ENCODE data around the gene CCZ1B. TPM values are rescaled to one million over a fixed set of nuclear protein-coding genes. Genes with fewer than 3 reads are reported as not detected.
"Not testable (repeated sequence)": the region's sequence is repeated elsewhere in the genome, so short reads cannot be mapped to it uniquely, and the experiment has no call there.

Gene CCZ1B
- total RNA-seq (2014; rRNA removed): 19.7 and 21.1 TPM in 2 replicates
- 48.1 TPM for polyA plus RNA-seq (2012)

DNA sequence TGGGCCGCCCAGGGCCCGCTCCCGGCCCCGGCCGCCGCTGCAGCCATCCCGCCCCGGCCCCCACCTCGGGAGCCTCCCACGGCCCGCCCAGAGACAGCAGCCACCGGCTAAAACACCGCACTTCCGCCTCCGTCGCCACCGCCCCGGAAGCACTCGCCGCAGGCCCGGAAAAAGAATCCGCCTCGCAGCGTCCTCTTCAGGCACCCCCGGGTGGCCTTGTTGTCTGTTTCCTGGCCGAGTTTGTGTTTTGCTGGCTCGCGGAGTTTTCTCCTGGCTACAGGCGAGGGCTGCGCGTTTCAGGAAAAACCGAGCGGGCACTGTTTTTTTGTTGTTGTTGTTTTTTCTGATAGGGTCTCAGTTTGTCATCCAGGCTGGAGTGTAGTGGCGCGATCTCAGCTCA is at the start of gene CCZ1B:
TSS of gene CCZ1B (minus strand) at position 125 of the 400 bp plus-strand sequence. CDS start at position 47, 78 bp downstream.
- DNase-seq (ENCODE audit: low read depth): peak; percentile 73

GRCh38 chr7:6875022-6875421 is 48.9 kb upstream of the CCZ1B start:
- not testable (repeated sequence) for DNase-seq (ENCODE audit: low read depth)

- not testable (repeated sequence) for DNase-seq (ENCODE audit: low read depth)
Observed at GRCh38 chr7:6872246-6872945, 46.3 kb upstream of the CCZ1B start.

- not testable (repeated sequence) for DNase-seq (ENCODE audit: low read depth)
Observed at GRCh38 chr7:6871421-6872144, 45.5 kb upstream of the CCZ1B start.

DNA sequence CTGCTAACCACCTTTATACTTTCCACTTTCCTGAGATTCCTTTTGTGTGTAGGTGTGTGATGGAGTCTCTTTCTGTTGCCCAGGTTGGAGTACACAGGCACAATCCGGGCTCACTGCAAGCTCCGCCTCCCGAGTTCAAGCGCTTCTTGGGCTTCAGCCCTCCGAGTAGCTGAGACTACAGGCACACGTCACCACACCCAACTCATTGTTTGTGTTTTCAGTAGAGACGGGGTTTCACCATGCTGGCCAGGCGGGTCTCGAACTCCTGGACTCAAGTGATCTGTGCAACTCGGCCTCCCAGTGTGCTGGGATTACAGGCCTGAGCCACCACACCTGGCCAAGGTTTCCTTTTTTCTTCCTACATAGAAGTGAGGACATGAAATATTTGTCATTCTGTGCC is 38.7 kb upstream of the CCZ1B start:
- not testable (repeated sequence) for DNase-seq (ENCODE audit: low read depth)

DNA sequence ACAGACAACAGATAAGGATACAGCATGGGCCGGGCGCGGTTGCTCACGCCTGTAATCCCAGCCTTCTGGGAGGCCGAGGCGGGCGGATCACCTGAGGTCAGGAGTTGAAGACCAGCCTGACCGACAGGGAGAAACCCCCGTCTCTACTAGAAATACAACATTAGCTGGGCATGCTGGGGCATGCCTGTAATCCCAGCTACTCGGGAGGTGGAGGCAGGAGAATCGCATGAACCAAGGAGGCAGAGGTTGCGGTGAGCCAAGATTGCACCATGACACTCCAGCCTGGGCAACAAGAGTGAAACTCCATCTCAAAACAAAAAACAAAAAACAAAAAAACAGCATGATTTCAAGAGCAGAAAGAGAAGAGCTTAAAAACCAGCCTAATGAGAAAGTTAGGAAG is 38.1 kb upstream of the CCZ1B start:
- not testable (repeated sequence) for DNase-seq (ENCODE audit: low read depth)

DNA sequence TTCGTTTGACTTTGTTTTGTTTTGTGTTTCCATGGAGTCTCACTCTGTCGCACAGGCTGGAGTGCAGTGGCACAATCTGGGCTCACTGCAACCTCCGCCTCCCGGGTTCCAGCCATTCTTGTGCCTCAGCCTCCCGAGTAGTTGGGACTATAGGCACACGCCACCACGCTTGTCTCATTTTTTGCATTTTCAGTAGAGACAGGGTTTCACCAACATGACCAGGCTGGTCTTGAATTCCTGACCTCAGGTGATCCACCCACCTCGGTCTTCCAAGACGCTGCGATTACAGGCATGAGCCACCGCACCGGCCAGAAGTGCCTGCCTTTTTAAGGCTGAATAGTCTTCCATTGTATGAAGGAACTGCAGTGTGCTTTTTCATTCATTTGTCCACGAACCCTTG is 36.8 kb upstream of the CCZ1B start:
- DNase-seq (ENCODE audit: low read depth): not testable (repeated sequence)

DNA sequence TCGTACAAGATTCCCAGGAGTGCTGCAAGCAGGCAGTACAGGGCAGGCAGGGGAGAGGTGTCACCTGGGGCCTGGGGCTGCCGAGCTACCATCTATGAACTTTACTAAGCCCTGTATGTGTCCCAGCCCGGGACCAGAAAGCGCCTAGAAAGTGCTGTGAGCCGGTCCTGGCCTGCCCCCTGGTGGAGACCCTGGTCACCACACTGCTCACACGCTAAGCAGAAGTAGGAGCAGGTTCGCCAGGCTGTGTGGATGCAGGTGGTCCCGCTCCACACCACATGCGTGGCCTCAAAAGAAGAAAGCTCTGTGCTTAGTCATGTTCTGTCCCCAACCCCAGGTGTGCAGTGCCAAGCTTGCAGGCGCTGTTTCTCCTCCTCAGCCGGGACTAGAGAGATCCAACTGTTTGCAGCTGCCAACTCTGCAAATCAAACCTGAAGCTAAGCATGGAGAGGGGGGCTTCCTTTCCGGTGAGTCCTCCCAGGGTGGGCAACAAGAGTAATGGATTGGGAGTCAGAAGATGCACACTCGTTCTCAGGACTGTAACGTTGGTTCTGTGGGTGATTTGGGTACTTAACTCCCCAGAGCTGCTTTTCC is 31.7 kb upstream of the CCZ1B start:
- DNase-seq (ENCODE audit: low read depth): peak; percentile 37

DNA sequence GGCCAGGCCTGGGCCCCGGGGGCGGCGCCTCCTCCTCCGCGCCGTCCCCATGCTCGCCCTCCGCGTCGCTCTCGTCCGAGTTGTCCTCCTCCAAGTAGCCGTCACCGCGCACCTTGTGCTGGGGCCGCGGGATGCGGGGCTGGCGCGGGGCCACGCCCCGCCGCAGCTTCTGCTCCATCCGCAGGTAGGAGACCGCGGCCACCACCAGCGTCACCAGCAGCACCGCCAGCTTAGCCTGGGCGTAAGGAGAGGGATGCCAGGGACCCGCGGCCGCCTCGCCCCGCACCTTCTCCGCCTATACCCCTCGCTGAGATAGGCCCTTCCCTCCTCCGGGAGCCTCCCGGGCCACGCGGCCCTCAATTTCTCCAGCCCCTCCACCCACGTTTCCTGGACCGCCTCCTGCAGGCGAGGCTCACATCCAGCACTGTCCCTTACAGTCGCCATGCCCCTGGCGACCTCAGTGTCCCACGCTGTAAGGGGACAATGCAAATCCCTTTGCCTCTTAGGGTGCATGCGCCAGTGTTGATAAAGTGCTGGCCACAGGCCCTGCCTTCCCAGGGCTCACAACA is 29.6 kb upstream of the CCZ1B start:
- DNase-seq (ENCODE audit: low read depth): not testable (repeated sequence)

- not testable (repeated sequence) for DNase-seq (ENCODE audit: low read depth)
Observed at GRCh38 chr7:6854747-6855562, 28.9 kb upstream of the CCZ1B start.

DNA sequence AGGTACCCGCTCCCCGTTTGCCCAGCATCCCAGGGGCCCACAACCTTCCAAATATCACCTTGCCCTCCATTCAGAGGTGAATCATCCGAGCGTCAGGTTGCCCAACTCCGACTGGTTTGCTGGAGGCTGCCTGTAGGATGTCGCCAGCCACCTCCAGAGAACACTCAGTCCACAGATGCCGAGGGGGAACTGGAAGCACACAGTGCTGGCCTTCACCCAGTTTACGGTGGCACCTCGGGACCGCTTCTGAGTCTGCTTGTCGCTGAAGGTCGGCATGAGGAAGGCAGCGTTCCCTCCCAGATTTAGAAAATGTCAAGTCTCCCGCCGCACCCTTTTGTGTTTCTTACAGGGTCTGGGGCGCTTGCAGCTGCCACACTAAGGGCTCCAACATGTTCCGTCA is 27.6 kb upstream of the CCZ1B start:
- DNase-seq (ENCODE audit: low read depth): not testable (repeated sequence)

DNA sequence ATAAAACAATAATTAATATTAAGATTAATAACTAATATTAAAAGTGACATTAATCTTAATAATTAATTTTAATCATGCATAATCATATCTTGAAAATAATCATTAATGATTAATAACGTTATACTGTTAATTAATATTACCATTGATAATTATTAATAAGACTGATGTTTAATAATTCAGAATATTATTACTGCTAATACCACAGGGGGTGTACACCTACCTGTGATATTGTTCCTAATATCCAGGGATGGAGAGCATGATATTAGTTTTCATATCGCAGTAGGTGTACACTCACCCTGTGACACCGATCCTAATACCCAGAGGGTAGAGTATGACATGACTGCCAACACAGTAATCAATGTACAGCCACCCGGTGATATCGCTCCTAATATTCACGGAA is 23.1 kb upstream of the CCZ1B start:
- not testable (repeated sequence) for DNase-seq (ENCODE audit: low read depth)

GRCh38 chr7:6847751-6848150 is 21.7 kb upstream of the CCZ1B start:
- not testable (repeated sequence) for DNase-seq (ENCODE audit: low read depth)

DNA sequence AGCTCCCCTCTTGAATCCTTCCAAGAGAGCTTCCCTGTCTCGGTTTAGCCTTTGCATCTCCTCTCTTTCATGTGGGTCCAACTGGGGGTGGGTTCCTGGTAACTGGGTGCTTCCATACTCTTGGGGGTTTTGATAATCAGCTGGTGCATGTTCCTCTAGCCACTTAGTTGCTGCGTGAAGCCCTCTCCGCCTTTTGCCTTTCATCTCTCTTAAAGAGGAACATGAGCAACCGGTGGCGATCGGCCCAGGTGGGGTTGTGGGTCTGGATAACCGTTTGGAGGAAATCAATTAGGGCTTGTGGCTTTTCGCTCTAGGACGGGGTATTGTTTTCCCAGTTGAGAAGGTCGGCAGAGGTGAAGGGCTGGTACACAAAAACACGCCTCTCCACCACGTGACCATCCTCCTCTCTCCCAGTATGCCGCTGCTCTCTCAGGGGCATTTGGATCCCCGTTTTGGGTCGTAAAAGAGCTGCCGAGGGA is 19.9 kb upstream of the CCZ1B start:
- not testable (repeated sequence) for DNase-seq (ENCODE audit: low read depth)

DNA sequence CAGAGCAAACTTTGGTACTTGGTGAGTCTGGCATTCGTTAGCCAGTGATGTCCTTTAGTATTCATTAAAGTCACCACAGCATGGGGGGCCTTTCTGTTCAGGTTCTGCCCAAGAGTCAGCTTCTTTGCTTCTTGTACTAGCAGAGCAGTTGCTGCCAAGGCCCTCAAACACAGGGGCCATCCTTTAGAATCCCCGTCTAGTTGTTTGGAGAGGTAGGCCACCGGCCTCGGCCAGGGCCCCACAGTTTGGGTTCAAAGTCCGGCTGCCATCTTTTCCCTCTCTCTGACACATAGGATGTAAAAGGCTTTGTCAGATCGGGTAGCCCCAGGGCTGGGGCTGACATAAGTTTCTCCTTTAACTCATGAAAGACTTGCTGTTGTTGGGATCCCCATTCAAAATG is 17.6 kb upstream of the CCZ1B start:
- not testable (repeated sequence) for DNase-seq (ENCODE audit: low read depth)

GRCh38 chr7:6843092-6843491 is 17.0 kb upstream of the CCZ1B start:
- not testable (repeated sequence) for DNase-seq (ENCODE audit: low read depth)

DNA sequence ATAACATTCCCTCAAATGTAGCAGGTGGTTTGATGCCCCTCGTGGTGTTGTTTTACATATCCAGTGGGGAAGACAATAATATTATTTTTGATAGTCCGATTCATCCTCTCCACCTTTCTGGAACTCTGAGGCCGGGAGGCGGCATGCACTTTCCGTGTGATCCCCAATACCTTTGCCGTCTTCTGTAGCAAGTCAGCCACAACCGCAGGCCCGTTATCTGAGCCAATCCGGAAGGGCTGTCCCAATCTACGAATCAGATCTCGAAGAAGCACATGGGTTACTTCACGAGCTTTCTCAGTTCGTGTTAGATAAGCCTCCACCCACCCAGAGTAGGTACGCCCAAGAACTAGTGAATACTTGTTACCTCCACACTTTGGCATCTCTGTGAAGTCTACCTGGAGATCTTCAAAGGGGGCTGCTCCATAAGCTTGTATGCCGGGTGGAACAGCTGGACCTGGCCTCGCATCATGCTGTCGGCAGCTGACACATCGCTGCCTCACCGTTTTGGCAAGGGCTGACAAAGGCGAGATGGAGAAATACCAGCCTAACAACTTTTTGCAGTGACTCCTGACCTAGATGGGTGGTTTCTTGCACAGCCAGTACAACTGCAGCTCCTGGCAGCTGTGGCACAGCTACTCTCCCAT is 16.3 kb upstream of the CCZ1B start:
- peak; percentile 64 for DNase-seq (ENCODE audit: low read depth)

DNA sequence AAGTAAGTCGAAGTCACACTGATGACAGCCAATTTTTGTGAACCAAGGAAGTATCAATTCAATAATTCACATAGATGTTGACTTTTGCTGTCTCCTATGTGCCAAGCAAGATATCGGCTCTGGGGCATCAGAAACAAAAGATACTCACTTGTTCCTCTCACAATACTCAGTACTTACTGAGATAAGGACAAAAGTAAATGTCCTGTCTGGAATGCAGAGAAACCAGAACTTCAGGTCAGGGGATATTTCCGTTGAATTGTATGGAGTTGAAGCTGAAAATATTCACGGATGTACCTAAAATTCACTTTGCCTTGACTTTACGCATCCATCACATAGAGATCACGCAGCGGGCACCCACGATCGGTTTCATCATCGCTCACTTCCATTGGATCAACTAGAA is 11.0 kb upstream of the CCZ1B start:
- not testable (repeated sequence) for DNase-seq (ENCODE audit: low read depth)

GRCh38 chr7:6835521-6835920 is 9.4 kb upstream of the CCZ1B start:
- DNase-seq (ENCODE audit: low read depth): peak; percentile 65

DNA sequence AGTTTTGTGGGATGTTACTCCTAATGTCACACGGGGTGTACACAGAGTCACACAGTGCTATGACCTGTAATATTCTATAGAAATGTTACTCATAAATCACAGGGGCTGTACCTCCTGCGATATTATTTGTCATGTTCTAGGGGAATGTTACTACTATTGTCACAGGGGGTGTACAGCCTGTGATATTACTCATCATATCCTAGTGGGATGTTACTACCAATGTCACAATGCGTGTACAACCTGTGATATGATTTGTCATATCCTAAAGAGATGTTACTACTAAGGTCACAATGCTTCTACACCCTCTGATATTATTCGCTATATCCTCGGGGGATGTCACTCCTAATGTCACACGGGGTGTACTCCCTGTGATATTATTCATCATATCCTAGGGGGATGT is 7.6 kb upstream of the CCZ1B start:
- no peak for DNase-seq (ENCODE audit: low read depth)
